CMK (cell line): ENCODE measurements around the gene SMYD1.

ENCODE experiments used
- DNase-seq: peaks from one replicate; pipeline ENCODE4 v3.0.0-alpha.2; 2010; ENCODE audit warnings: low read depth

The SMYD1 gene

DNA sequence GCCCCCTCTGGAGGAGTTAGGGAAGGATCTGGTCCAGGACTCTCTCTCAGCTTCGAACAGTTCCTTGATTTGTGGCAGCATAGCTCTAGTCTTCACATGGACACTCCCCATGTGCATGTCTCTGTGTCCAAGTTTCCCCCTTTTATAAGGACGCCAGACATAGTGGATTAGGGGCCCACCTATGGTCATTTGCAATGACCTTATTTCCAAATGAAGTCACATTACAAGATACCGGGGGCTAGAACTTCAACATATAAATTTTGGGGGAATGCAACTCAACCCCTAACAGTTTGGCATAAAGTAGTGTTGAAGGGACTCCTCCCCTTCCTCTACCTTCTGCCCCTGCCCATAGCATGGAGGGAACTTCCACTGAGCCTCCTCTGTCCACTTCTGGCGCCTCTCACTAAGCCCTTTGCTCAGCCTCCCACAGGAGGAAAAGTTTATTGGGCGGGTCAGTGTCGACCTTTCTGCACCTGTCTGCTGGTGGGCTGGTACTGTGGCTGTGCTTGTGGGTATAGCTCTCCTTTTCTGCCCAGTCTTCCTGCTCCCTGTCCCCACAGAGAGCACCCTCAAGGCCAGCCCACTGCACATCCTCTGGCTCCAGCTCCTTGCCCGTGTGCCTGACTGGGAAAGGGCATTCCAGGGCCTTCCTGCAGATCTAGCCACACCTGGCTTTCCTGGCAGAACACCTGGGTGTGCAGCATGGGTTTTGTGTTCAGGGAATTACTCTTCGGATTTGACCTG, 54.7 kb downstream of the SMYD1 start:
- no peak for DNase-seq

DNA sequence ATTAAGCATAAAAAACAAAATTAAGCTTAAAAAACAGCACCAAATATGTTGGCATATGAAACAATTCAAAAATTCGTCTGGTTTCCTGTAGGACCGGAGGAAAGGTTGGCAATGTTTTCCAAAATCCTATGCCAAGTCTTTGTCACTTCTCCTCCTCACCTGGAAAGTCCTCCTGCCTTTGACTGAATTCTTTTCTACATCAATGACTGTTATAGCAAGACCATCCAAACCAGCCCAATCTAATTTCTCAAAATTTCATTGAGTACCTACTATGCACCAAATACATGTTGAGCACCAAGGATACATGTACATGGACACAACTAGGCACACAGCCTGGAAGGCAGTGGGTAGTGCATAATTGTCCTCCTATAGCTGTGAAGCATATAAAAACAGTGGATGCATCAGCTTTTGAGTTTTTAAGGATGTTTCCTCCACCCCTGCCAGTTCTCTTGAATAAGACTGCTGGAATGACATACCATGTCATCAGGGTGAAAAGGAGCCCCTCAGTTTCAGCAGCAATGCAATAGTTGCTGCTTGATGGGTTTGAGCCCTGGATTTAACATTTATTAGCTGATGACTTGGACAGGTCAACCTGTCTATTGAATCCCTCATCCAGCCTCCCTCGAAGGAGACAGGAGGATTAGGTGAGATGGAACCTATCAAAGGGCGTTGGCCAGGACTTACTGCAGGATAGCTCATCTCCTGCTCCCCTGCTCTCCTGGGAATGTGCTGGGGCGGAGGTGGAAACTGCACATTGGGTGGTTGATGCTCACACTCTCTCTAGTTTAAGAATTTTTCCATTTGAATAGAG, 55.7 kb downstream of the SMYD1 start:
- no peak for DNase-seq

DNA sequence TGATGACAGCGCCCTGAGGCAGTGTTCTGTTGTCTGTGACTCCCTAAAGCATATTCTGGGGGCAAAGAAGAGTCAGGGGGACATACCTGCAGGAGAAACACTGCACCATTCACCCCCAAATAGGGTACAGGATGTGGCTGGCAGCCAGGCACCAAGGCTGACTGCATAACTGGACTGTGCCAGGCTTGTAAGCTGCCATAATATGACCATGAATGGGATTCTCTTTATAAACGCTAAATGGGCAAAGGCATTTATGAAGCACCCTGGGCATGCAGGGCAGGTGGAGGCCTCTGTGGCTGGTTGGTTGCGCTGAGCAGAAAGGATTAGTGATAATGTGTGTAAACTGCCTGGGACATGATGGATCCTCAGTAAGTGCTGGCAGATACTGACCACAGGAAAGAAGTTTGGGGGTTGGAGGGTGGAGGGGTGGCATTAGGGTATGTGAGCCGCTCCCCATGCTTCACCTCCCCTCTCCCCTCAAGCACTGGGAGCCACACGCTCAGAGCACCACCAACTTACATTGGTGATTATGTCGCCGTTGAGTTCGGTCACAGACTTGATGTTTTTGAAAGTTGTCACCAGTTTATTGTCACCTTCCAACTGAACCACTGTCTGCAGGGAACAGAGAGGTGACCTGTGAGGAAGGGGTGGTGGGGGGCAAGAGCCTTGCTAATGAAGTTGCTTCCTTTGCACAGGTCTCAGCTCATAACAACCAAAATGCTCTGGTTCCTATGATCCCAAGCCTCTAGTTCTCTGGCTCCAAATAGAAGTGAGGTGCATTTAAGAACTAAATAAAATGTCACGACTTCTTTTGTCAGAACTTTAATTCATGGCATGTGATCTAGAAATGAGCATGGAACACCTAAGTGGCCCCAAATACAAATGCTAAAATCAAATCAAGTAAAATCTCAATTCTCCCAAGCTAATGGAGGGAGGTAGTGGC, 56.6 kb downstream of the SMYD1 start:
- no peak for DNase-seq

DNA sequence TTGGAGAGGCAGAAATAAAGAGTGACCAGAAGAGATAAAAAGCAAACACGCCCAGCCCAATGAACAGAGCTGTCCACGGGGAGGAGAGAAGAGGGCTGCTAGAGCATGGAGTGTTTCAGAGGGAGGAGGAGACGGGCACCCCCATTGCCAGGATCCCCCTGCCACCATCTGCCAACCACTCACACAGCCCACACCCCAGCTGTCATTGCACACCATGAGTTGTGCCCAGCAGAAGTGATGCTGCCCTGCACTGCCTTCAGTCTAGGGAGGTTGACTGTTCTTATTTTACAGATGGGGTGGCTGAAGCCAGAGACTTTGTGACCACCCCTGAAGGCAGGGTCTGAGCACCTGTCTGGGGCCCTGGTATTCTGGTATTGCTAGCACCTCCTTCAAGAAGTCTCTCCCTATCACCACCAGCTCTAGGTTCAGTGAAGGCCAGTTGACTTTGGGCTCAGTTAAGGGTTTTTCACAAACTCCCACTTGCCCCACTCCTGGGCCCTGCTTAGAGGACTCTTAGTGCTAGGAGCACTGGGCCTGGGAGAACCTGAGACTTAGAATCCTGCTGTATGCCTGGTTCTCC, 57.8 kb downstream of the SMYD1 start:
- DNase-seq: no peak

DNA sequence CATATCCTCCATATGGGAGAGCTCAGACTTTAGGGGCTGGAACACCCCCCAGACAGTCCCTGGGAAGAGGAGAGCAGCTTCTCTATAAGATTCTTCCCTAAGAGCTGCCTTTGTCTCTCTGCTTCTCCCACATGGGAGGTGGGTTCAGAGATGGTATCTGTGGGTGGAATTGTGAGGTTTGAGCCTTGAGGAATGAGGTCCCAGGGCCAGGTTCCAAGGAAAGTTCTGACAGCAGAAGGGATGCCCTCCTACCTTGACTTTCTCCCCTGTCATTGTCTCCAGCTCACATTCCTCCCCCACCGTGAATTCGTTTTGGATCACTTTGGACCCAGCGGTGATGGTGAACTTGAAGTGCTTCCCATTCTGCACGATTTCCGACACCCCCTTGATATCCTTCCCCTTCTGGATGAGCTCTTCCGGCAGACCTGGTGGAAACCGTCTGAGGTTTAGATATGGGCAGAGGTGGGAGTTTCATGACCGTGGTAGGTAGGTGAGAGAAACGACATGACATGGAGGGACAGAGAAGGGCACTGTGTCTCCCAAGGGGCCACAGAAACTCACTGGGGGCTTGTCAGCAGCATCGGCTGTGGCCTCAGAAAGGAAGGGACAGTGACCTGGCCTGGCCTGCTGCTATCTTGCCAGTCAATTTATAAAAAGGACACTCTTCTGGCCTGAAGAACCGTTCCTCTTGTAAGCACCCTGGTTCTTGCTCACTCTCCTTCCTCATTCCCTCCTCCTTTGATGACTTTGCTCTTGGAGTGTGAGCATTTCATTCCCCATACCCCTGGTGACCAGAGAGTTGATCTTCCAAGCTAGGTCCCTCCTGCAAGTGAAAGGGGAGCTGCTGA, 58.5 kb downstream of the SMYD1 start:
- DNase-seq: no peak

DNA sequence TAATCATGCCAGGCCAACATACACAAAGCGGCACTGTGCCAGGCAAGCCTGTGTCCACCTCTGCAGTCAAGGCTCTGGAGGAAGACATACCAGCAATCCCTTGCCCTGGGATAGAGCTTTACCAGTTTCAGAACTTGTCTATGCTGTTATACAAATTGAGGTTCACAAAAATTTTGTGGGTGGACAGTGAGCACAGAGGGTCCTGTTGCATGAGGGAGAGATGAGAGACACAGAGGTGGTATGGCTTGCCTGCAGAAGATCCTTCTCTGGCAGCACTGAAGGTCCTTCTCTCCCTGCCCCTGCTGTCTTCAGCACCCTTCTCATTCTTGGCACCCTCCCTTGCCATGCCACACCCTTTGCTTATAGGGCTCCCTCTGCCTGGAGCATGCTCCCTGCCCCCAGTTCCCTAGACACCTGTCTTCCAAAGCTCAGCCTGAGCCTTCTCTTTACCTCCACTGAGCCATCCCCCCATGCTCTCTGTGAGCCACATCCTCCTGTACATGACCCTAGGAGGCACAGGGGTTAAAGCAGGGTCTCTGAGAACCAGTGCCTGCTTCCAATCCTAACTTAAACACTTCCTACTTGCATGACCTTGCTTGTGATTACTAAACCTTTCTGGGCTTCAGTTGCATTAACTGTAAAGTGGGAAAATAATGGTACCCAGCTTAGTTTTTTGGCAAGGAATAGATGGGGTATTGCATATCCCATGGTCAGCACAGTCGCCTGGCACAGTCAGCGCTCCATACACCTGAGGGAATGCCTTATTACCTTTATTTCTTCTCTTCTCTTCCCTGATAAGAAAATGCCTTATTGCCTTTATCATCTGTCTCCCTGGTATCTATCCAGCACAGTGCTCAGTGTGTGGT, 59.4 kb downstream of the SMYD1 start:
- DNase-seq: no peak

DNA sequence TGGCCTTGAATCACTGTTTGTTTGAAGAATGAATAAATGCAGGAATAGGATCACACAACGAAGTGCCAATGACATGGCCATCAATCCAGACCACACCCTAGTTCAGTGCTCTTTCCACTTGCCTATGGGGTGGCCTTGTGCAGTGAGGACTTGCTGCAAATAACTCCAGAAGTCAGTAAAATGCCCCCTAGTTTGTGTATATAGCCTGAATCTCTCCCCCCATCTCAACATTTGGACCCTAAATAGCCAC, 59.9 kb downstream of the SMYD1 start:
- no peak for DNase-seq

DNA sequence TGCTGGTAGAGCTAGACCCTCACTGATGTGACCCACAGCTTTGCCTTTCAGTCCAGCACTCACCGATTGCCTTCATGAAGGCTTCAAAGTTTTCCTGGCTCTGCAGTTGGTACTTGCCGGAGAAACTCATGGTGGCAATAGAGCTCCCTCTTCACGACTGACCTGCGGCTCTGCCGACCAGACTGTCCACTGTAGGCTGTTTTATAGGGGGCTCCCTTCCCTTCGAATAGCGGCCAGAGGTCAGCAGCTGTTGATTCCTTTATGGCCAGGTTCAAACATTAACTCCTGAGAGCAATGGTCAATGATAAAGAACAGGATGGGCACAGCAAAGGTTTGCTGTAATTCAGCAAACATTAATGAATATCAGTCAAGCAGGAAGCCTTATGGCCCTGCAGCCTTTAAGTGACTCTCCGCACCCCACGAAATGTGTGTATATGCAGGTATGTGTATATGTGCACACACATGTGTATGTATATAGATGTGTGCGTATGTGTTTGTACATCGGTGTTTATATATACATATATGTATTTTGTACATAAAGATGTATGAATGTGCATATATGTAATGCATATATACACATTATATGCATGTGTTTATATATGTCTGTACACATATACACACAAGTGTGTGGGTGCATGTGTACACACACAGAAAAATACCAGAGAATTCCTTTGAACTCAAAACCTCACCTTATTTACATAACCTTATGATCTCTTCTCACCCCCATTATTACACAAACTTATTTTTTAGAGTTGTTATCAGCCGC, 60.4 kb downstream of the SMYD1 start, which contains the start of gene FABP1:
FABP1 (minus strand) TSS at position 175 of the 766 bp plus-strand sequence; CDS start at position 130, 45 bp downstream.
- DNase-seq: no peak

DNA sequence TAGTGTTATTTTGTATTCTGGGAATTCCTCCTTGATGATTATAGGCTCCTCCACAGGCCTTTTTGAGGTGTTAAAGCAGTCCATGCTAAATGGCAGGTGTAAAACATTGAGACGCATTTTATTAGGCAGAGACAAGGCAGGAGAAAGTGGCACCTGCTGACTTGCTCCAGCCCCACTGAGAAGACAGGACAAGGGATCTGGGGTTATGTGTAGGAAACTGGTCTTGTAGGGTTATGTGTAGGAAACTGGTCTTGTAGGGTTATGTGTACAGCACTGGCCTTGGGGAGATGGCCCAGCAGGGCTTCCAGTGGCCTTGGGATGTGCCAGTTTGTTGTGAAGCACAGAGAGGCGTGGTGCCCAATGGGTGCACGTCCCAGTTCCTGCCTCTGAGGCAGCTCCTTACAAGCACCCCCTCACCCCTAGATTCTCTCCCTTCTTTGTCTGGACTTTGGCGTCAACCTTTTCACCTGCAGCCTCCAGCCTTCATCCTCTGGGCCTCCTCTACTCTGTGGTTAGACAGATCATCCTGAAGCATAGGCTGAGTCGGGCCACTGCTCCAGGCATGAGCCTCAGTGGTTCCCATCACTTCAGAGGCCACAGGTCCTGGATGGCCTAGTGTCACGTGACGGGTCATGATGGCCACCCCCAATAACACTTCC, 61.2 kb downstream of the SMYD1 start:
- DNase-seq: no peak

DNA sequence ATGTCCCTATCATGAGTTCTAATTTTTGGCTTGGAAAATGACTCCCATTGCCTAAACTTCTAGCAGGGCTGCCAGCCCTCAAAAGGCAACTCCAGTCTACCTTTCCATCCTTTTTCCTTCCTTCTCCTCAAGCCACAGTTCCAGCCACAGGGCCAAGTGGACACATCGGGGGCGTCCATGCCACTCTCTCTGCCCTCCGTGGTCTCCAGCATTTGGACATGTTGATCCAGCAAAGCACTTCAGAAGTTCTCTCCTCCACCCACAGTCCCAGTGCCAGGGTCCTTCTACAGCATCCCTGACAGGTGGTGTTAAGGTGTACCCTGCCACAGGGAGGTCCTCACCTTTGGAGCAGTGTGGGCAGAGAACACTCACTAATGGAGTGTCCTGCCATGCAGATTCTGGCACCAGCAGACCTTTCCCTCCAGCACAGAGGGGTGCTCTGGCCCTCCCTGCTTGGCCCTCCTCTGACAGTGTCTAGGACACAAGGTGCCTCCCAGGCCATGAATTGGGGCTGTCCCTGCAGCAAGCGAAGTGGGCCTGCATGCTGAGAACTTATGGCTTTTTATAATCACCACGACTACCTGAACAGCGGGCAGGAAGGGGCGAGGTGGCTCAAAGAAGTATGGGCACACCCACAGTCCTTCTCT, 61.8 kb downstream of the SMYD1 start:
- no peak for DNase-seq

DNA sequence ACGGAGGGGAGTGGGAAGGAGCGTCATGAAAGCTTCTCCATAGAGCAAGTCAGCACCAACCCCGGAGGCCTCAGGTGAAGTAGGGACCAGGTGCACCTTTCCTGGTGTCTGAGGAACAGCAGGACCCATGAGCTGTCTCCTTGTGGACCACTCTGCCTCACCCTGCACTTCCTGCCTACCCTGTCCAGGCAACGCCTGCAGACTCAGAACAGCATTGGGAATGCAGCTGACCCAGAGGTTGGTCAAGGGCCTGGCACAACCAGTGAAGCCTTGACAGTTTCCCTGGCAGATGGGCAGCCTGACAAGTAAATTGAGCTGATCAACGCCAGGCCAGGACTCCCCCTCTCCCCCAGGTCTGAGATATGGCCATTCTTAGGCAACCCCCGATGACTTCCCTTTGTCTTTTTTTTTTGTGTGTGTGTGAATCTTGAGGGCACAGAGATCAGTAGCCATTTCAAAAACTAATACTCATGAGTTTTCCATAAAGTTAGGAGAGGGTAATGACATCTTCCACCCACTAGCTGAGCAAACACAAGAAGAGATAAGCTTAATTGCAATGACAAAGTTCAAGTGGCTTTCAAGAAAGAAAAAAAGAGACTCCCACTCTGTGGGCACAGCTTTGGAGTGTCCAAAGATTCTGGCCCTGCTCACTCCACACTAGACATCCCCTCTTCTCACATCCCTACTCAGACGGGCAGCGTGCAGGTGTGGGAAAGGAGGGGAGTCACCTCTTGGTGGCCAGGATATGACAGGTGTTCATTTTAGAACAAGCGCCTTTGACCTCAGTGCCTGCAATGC, 63.8 kb downstream of the SMYD1 start:
- DNase-seq: no peak

DNA sequence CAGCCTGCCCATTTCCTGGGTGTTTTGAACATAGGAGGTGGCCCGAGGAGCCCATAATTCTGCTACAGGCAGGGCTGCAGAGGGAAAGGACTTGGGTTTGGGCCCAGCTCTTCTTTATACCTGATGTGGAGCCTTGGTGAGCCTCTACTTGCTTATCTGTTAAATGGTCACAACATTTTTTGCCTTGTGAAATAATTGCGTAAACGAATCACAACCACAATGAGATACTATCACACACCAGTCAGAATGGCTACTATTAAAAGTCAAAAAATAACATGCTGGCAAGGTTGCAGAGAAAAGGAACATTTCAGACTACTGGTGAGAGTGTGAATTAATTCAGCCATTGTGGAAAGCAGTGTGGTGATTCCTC, 64.4 kb downstream of the SMYD1 start:
- DNase-seq: no peak

DNA sequence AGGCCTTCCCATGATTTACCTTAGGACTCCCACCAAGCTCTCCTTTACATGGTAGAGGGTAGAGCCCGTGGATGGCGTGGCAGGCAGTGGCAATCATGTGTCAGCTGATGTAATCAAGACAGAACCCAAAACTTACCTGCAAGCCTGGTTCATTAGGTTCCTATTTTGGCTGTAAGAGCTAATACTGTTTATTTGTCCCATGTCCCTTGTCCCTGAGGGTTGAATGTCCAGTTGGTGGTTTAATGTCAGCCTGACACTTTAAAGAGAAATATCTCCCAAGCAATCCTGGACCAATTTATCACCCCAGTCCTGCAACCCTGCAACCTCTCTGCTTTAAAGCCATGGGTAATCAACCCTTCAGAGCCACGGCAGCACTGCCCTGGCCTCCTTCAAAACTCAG, 66.2 kb downstream of the SMYD1 start:
- no peak for DNase-seq

DNA sequence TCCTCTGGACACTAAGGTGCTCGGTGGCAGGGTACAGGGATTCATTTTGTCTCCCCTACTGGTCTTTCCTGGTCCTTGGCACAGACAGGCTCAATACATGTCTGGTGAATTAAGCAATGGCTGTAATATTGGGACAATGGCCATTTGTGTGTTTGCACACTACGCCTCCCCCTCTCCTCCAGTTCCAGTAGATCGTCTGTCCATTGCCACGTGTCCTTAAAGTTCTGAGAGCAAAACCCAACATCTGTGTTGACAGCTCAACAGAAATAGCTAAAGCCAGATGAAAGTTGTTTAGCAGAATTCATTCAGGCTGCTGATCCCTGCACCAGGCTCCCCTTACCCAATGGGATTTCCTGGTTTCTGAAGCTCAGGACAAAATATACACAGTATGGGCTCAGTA, 69.2 kb downstream of the SMYD1 start:
- no peak for DNase-seq

DNA sequence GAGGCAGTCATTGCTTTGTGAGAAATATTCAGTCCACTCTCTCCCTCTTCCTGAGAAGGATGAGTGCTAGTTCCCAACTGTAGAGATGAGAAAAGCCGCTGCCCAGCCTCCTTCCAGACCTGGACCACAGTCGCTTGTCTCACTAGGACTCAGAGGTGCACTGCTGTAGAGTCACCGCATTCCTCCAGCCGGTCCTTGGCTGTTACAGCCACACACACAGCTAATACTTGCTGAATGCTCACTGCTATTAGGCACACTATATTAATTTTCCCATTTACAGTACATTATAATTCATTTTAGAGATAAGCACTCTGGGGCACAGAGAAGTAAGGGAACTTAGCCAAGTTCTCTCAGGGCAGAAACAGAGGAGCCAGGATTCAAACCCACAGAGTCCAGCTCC, 70.2 kb downstream of the SMYD1 start:
- no peak for DNase-seq

DNA sequence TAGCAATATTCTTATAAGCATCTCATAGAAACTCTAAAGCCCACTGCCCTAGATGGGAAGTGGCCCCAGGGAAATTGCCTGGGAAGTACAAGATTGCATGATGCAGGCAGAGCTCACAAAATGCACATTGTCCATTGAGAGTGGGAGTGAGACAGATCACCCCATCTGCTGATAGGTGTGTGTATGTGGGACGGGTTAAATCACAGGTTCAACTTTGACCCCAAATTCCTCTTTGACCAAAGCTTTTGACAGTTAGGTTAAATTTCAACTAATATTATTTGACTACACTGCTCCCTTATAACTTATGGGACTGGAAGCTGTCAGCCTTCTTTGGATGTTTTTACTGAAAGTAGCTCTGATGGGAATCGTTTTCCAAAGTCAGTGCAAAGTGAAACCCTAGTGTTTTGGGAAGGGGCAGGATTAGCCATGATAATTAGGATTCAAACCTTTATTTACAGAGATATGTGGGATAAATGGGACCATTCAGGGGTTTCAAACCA, 71.6 kb downstream of the SMYD1 start:
- no peak for DNase-seq

DNA sequence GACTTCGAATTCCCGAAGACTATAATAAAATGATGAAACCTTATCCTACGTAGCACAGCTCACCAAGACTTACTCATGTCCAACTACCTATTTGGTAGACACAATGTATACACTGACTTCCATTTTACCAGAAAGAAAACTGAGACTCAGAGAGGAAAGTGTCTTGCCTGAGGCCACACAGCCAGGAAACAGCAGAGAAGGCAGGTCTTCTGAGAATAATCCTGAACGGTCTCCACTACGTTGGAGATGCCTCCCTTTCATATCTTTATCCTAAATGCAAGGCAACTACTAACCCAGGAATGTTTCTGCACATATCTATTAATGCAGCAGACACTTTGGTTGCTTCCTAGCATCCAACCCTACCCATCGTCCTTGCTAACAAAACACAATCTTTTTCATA, 72.2 kb downstream of the SMYD1 start:
- DNase-seq: no peak

DNA sequence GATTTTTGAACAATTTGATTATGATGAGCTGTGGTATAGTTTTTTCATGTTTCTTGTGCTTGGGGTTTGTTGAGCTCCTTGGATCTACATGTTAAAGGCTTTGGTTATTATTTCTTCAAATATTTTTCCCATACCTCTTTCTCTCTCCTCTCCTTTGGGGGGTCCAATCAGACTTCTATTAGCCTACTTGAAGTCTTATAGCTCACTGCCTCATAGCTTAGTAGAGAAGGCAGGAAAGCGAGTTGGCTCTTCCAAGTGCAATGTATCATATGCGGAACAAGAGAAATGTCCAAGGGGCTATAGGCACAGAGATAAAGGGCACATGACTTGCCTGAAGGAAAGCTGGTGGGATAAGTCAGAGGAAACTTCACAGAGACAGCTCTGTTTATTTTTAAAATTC, 74.3 kb downstream of the SMYD1 start:
- no peak for DNase-seq
